Progenitor cell of endocrine pancreas (in vitro differentiated cells): Measurements from ENCODE around the gene AIFM2. TPM values are rescaled to one million over a fixed set of nuclear protein-coding genes. Genes with fewer than 3 reads are reported as not detected.
"Not testable (repeated sequence)": the region's sequence is repeated elsewhere in the genome, so short reads cannot be mapped to it uniquely, and the experiment has no call there.

ENCODE experiments used
- DNase-seq: peaks from one replicate; pipeline ENCODE4 v3.0.0; 2021; ENCODE audit warnings: low spot score; ENCODE audit not compliant: unreplicated experiment
- H3K27ac Mint-ChIP-seq: 2 replicates; pipeline ENCODE4 v1.8.0; 2021; ENCODE audit warnings: mild to moderate bottlenecking, moderate library complexity, mixed read lengths
- H3K27me3 Mint-ChIP-seq: 2 replicates; pipeline ENCODE4 v1.8.0; 2021; ENCODE audit warnings: mixed read lengths
- H3K36me3 Mint-ChIP-seq: 2 replicates; pipeline ENCODE4 v1.8.0; 2022; ENCODE audit warnings: mixed read lengths; ENCODE audit not compliant: insufficient read depth
- H3K4me1 Mint-ChIP-seq: 2 replicates; pipeline ENCODE4 v1.8.0; 2021; ENCODE audit warnings: low read depth, mixed read lengths
- H3K4me3 Mint-ChIP-seq: 2 replicates; pipeline ENCODE4 v1.8.0; 2021; ENCODE audit warnings: low read depth, mild to moderate bottlenecking, moderate library complexity, mixed read lengths
- H3K9me3 Mint-ChIP-seq: 2 replicates; pipeline ENCODE4 v1.8.0; 2021; ENCODE audit warnings: low read depth, mixed read lengths
- total RNA-seq: library from RNA; stranded (reverse); gene quantifications from 2 replicates; pipeline ENCODE4 v1.2.1, GENCODE V29; 2021
- TF ChIP-seq, protein P1 (sequence below): fragments of 200-600 bp; sonication (generic); IDR thresholded peaks from one replicate; pipeline ENCODE4 v1.5.0; 2021; ENCODE audit warnings: antibody characterized with exemption, mild to moderate bottlenecking; ENCODE audit not compliant: unreplicated experiment

The AIFM2 gene
- total RNA-seq, 1 donor from 2014 or later: 10.9 TPM

GRCh38 chr10:70087616-70088307 lies 44.9 kb downstream of the AIFM2 start:
- H3K9me3 Mint-ChIP-seq: no peaks in the 10 kb centered on the region
- H3K27ac Mint-ChIP-seq: peak overlapping the region; percentile 39
- TF ChIP-seq, protein P1, sequence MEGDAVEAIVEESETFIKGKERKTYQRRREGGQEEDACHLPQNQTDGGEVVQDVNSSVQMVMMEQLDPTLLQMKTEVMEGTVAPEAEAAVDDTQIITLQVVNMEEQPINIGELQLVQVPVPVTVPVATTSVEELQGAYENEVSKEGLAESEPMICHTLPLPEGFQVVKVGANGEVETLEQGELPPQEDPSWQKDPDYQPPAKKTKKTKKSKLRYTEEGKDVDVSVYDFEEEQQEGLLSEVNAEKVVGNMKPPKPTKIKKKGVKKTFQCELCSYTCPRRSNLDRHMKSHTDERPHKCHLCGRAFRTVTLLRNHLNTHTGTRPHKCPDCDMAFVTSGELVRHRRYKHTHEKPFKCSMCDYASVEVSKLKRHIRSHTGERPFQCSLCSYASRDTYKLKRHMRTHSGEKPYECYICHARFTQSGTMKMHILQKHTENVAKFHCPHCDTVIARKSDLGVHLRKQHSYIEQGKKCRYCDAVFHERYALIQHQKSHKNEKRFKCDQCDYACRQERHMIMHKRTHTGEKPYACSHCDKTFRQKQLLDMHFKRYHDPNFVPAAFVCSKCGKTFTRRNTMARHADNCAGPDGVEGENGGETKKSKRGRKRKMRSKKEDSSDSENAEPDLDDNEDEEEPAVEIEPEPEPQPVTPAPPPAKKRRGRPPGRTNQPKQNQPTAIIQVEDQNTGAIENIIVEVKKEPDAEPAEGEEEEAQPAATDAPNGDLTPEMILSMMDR: no peak
- H3K4me3 Mint-ChIP-seq: no peak overlapping the region
- no peak for DNase-seq
- H3K4me1 Mint-ChIP-seq: peaks cover 23% of the 10 kb centered on the region
- H3K36me3 Mint-ChIP-seq: peaks cover 43% of the 10 kb centered on the region
- no peaks in the 10 kb centered on the region for H3K27me3 Mint-ChIP-seq

DNA sequence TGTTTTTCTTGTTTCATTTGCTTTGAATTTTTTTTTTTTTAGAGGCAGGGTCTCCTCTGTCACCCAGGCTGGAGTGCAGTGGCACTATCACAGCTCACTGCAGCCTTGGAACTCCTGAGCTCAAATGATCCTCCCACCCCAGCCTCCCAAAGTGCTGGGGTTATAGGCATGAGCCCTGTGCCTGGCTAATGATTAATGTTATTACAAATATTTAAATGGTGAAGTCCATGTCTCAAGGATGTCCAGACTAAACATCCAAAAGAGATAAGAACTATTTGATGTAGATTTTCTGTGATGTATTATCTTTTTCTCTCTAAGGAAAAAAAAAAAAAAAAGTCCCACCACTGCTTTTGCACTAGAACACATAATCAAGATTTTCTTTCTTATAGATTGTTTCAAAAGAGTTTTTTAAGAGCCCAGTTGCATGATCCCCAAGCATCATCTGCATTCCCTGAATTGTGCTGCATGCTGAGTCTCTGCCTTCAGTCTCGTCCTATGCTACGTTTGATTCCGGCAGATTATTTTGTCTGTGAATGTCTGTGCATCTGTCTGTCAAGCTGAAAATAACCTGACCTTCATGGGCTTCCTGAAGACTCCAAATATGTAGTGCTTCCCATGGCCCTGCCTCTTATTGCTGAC lies 46.5 kb downstream of the AIFM2 start:
- Mint-ChIP-seq H3K27ac (no peak overlapping the region), H3K9me3 (no peaks in the 10 kb centered on the region), H3K4me1 (peaks cover 19% of the 10 kb centered on the region), H3K36me3 (peaks cover 40% of the 10 kb centered on the region), H3K4me3 (no peak overlapping the region), H3K27me3 (no peaks in the 10 kb centered on the region)
- no peak for DNase-seq
- TF ChIP-seq, protein P1: no peak

DNA sequence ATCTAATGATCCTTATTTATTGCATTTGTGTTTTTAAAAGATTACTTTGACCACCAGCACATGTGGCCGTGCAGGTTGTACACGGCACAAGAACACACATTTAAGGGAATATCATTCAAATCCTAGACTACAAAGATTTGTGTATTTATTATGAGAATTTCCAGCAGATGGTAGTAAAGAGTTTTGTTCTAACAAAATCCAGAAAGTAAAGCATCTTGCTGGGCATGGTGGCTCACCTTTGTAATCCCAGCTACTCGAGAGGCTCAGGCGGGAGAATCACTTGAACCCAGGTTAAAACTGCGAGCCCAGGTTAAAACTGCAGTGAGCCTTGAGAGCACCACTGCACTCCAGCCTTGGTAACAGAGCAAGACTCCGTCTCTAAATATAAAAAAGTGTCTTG lies 48.4 kb downstream of the AIFM2 start:
- DNase-seq: no peak
- Mint-ChIP-seq H3K27me3 (no peaks in the 10 kb centered on the region), H3K4me3 (no peak overlapping the region), H3K4me1 (peaks cover 8% of the 10 kb centered on the region), H3K27ac (no peak overlapping the region), H3K9me3 (no peaks in the 10 kb centered on the region), H3K36me3 (peaks cover 34% of the 10 kb centered on the region)
- TF ChIP-seq, protein P1: no peak

- H3K27me3 Mint-ChIP-seq, H3K27ac Mint-ChIP-seq, H3K4me1 Mint-ChIP-seq, DNase-seq, H3K4me3 Mint-ChIP-seq, H3K9me3 Mint-ChIP-seq: not testable (repeated sequence)
- H3K36me3 Mint-ChIP-seq: peaks cover 40% of the 10 kb centered on the region
Observed at GRCh38 chr10:70080789-70081188, 51.8 kb downstream of the AIFM2 start.

GRCh38 chr10:70078937-70079336 lies 53.7 kb downstream of the AIFM2 start:
- no peaks in the 10 kb centered on the region for H3K9me3 Mint-ChIP-seq
- H3K4me1 Mint-ChIP-seq: no peaks in the 10 kb centered on the region
- TF ChIP-seq, protein P1: no peak
- no peak for DNase-seq
- no peaks in the 10 kb centered on the region for H3K27me3 Mint-ChIP-seq
- no peak overlapping the region for H3K4me3 Mint-ChIP-seq
- H3K36me3 Mint-ChIP-seq: peaks cover 35% of the 10 kb centered on the region
- no peak overlapping the region for H3K27ac Mint-ChIP-seq

DNA sequence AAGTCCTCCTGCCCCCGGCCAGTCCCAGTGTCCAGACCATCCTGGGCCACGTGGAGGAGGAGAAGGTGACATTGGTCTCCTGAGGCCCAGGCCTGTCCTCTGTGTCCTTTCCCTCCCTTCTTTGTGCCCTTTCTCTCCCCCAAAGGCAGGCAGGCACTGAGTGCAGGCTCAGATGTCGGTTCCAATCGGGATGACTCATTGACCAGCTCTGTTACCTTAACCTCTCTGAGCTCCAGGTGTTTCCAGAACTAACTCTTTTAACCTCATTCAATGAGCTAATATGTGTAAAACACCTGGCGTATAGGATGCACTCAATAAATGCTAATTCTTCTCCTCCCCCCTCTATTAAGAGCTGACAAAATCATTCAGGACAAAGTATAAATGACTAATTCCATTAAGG lies 54.3 kb downstream of the AIFM2 start:
- TF ChIP-seq, protein P1: no peak
- DNase-seq: no peak
- H3K27ac Mint-ChIP-seq: no peak overlapping the region
- no peaks in the 10 kb centered on the region for H3K27me3 Mint-ChIP-seq
- no peaks in the 10 kb centered on the region for H3K9me3 Mint-ChIP-seq
- no peak overlapping the region for H3K4me3 Mint-ChIP-seq
- H3K4me1 Mint-ChIP-seq: no peaks in the 10 kb centered on the region
- H3K36me3 Mint-ChIP-seq: peaks cover 33% of the 10 kb centered on the region
